Nephron progenitor cell (in vitro differentiated cells): ENCODE data around the gene ZNF362.
"Not testable (repeated sequence)": the region's sequence is repeated elsewhere in the genome, so short reads cannot be mapped to it uniquely, and the experiment has no call there.

Experiments used
- DNase-seq: peaks from one replicate; pipeline ENCODE4 v3.0.0; 2021
- H3K27ac Mint-ChIP-seq: 2 replicates; pipeline ENCODE4 v1.8.0; 2021; ENCODE audit warnings: mild to moderate bottlenecking, moderate library complexity, mixed read lengths
- H3K27me3 Mint-ChIP-seq: 2 replicates; pipeline ENCODE4 v1.8.0; 2021; ENCODE audit warnings: mild to moderate bottlenecking, low read depth, mixed read lengths; ENCODE audit not compliant: poor library complexity
- H3K36me3 Mint-ChIP-seq: 2 replicates; pipeline ENCODE4 v1.8.0; 2021; ENCODE audit warnings: low read depth, mixed read lengths
- H3K4me1 Mint-ChIP-seq: 2 replicates; pipeline ENCODE4 v1.8.0; 2021; ENCODE audit warnings: mixed read lengths
- H3K4me3 Mint-ChIP-seq: 2 replicates; pipeline ENCODE4 v1.8.0; 2021; ENCODE audit warnings: mild to moderate bottlenecking, moderate library complexity, mixed read lengths
- H3K9me3 Mint-ChIP-seq: 2 replicates; pipeline ENCODE4 v1.8.0; 2021; ENCODE audit warnings: mild to moderate bottlenecking, moderate library complexity, mixed read lengths
- CTCF ChIP-seq: fragments of 200-600 bp; sonication (generic); IDR thresholded peaks from 2 replicates; pipeline ENCODE4 v1.5.0; 2021; ENCODE audit warnings: antibody characterized with exemption

The ZNF362 gene

GRCh38 chr1:33286451-33287185 lies 30.3 kb downstream of the ZNF362 start:
- no peak for DNase-seq
- Mint-ChIP-seq H3K27me3 (no peaks in the 10 kb centered on the region), H3K36me3 (peaks cover 88% of the 10 kb centered on the region), H3K4me1 (peaks cover 28% of the 10 kb centered on the region), H3K9me3 (peaks cover 15% of the 10 kb centered on the region), H3K4me3 (no peak overlapping the region), H3K27ac (peak overlapping the region; percentile 82)
- no peak for TF ChIP-seq CTCF

- DNase-seq: no peak
Measured at GRCh38 chr1:33287317-33287716, 31.0 kb downstream of the ZNF362 start.

GRCh38 chr1:33288976-33289857 lies 32.9 kb downstream of the ZNF362 start:
- Mint-ChIP-seq H3K27me3 (no peaks in the 10 kb centered on the region), H3K4me1 (peaks cover 21% of the 10 kb centered on the region), H3K36me3 (peaks cover 78% of the 10 kb centered on the region), H3K9me3 (peaks cover 15% of the 10 kb centered on the region), H3K27ac (no peak overlapping the region), H3K4me3 (no peak overlapping the region)
- no peak for DNase-seq
- TF ChIP-seq CTCF: no peak

More at GRCh38 chr1:33287317-33287716, 31.0 kb downstream of the ZNF362 start:
- peaks cover 28% of the 10 kb centered on the region for H3K4me1 Mint-ChIP-seq
- H3K4me3 Mint-ChIP-seq: no peak overlapping the region
- H3K36me3 Mint-ChIP-seq: peaks cover 82% of the 10 kb centered on the region
- TF ChIP-seq CTCF: no peak
- peaks cover 15% of the 10 kb centered on the region for H3K9me3 Mint-ChIP-seq
- peak overlapping the region; percentile 21 for H3K27ac Mint-ChIP-seq
- H3K27me3 Mint-ChIP-seq: no peaks in the 10 kb centered on the region

GRCh38 chr1:33289858-33290154 lies 33.5 kb downstream of the ZNF362 start:
- peaks cover 76% of the 10 kb centered on the region for H3K36me3 Mint-ChIP-seq
- no peak overlapping the region for H3K4me3 Mint-ChIP-seq
- DNase-seq: no peak
- peaks cover 17% of the 10 kb centered on the region for H3K4me1 Mint-ChIP-seq
- no peak for TF ChIP-seq CTCF
- H3K27me3 Mint-ChIP-seq: no peaks in the 10 kb centered on the region
- no peak overlapping the region for H3K27ac Mint-ChIP-seq
- peaks cover 15% of the 10 kb centered on the region for H3K9me3 Mint-ChIP-seq

GRCh38 chr1:33290615-33291014 lies 34.3 kb downstream of the ZNF362 start:
- Mint-ChIP-seq H3K9me3 (peaks cover 15% of the 10 kb centered on the region), H3K4me1 (peaks cover 17% of the 10 kb centered on the region), H3K36me3 (peaks cover 77% of the 10 kb centered on the region)
- H3K27me3 Mint-ChIP-seq, DNase-seq, H3K27ac Mint-ChIP-seq, H3K4me3 Mint-ChIP-seq: not testable (repeated sequence)

GRCh38 chr1:33292726-33293340 lies 36.5 kb downstream of the ZNF362 start:
- Mint-ChIP-seq H3K4me3 (no peak overlapping the region), H3K9me3 (peaks cover 15% of the 10 kb centered on the region), H3K27ac (peak overlapping the region; percentile 56), H3K4me1 (no peaks in the 10 kb centered on the region), H3K36me3 (peaks cover 78% of the 10 kb centered on the region), H3K27me3 (peaks cover 3% of the 10 kb centered on the region)
- no peak for DNase-seq
- no peak for TF ChIP-seq CTCF
